PC-9 (cell line): ENCODE results near the gene POP4. TPM values are rescaled to one million over a fixed set of nuclear protein-coding genes. Genes with fewer than 3 reads are reported as not detected.

Experiments used
- BruUV-seq: library from RNA; stranded (reverse); fragments of 400-500 nt; replicated peaks from 2 replicates; lab custom pipeline; 2021; lab: Mats Ljungman, UMichigan
- CTCF ChIA-PET: fragments of 300-600 bp; sonication (Branson Sonifier 250); formaldehyde crosslinking; loops from one replicate; lab custom pipeline; 2022; ENCODE audit warnings: antibody characterized with exemption; lab: Charles Lee
- POLR2A ChIA-PET: fragments of 300-600 bp; sonication (Branson Sonifier 250); formaldehyde crosslinking; loops from one replicate; lab custom pipeline; 2022; ENCODE audit warnings: antibody characterized with exemption; ENCODE audit not compliant: unreplicated experiment; lab: Charles Lee
- DNase-seq, 2 experiments: peaks; one replicate each; pipeline versions ENCODE4 v3.0.0 to v3.0.0-alpha.2; 2015 to 2022; ENCODE audit warnings: mixed read lengths in 1 of 2
- H2AFZ ChIP-seq: fragments of 200-600 bp; sonication (generic); 2 replicates; pipeline ENCODE4 v1.8.1; 2017; ENCODE audit warnings: antibody characterized with exemption
- H3F3A ChIP-seq: fragments of 200-600 bp; sonication (generic); 2 replicates; pipeline ENCODE4 v1.8.1; 2017; ENCODE audit warnings: antibody characterized with exemption, mild to moderate bottlenecking, low read depth; ENCODE audit not compliant: insufficient read depth
- H3K27ac ChIP-seq: fragments of 200-600 bp; sonication (generic); 2 replicates; pipeline ENCODE4 v1.6.1; 2016; ENCODE audit warnings: mixed run types
- H3K27me3 ChIP-seq: fragments of 200-600 bp; sonication (generic); 2 replicates; pipeline ENCODE4 v1.6.1; 2016; ENCODE audit warnings: low read depth, mixed run types; ENCODE audit not compliant: insufficient read depth
- H3K36me3 ChIP-seq: fragments of 200-600 bp; sonication (generic); 2 replicates; pipeline ENCODE4 v1.6.1; 2016; ENCODE audit warnings: low read depth, mixed run types
- H3K4me1 ChIP-seq: fragments of 200-600 bp; sonication (generic); replicated peaks from 2 replicates; pipeline ENCODE4 v1.6.1; 2016; ENCODE audit warnings: mixed run types; ENCODE audit not compliant: insufficient read depth
- H3K4me2 ChIP-seq: fragments of 200-600 bp; sonication (generic); 2 replicates; pipeline ENCODE4 v1.6.1; 2017; ENCODE audit warnings: mixed run types
- H3K4me3 ChIP-seq: fragments of 200-600 bp; sonication (generic); 2 replicates; pipeline ENCODE4 v1.6.1; 2016; ENCODE audit warnings: mixed run types
- H3K79me2 ChIP-seq: fragments of 200-600 bp; sonication (generic); 2 replicates; pipeline ENCODE4 v1.6.1; 2017; ENCODE audit warnings: low read depth, mixed run types
- H3K9me2 ChIP-seq: fragments of 200-600 bp; sonication (generic); 2 replicates; pipeline ENCODE4 v1.8.1; 2017; ENCODE audit warnings: mild to moderate bottlenecking; ENCODE audit not compliant: insufficient read depth
- H3K9me3 ChIP-seq: fragments of 200-600 bp; sonication (generic); 2 replicates; pipeline ENCODE4 v1.8.1; 2016; ENCODE audit warnings: low read depth; ENCODE audit not compliant: insufficient read depth
- H4K20me1 ChIP-seq: fragments of 200-600 bp; sonication (generic); 2 replicates; pipeline ENCODE4 v1.8.1; 2017; ENCODE audit not compliant: insufficient read depth
- EZH2 ChIP-seq: fragments of 200-600 bp; sonication (generic); IDR thresholded peaks from 2 replicates; pipeline ENCODE4 v1.8.0; 2017; ENCODE audit warnings: antibody characterized with exemption, low read depth
- intact Hi-C: fragments of 100-400 bp; cut with micrococcal nuclease; formaldehyde crosslinking; loops from one replicate; pipeline ENCODE4 v1.10.0; 2022; ENCODE audit not compliant: unreplicated experiment
- total RNA-seq: library from RNA; stranded (reverse); gene quantifications from 2 replicates; pipeline ENCODE4 v1.2.3, GENCODE V29; 2021
- TF ChIP-seq, protein P1 (sequence below): fragments of 200-600 bp; sonication (generic); conservative IDR thresholded peaks from 2 replicates; pipeline ENCODE4 v1.6.1; 2017; ENCODE audit warnings: mixed run types, antibody characterized with exemption, mild to moderate bottlenecking, moderate library complexity

The POP4 gene
- total RNA-seq, 1 experiment from 2014 or later = 66.6 TPM

DNA sequence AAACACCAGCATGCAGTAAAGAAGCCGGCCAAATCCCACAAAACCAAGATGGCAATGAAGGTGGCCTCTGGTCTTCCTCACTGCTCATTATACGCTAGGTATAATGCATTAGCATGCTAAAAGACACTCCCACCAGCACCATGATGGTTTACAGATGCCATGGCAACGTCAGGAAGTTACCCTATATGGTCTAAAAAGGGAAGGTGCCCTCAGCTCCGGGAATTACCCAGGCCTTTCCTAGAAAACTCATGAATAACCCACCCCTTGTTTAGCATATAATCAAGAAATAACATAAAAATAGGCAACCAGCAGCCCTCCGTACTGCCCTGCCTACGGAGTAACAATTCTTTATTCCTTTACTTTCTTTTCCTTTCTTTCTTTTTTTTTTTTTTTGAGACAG, 38.1 kb downstream of the POP4 start:
- ChIA-PET CTCF (no interaction called here), POLR2A (no interaction called here)
- TF ChIP-seq EZH2 = no peak
- TF ChIP-seq, protein P1, sequence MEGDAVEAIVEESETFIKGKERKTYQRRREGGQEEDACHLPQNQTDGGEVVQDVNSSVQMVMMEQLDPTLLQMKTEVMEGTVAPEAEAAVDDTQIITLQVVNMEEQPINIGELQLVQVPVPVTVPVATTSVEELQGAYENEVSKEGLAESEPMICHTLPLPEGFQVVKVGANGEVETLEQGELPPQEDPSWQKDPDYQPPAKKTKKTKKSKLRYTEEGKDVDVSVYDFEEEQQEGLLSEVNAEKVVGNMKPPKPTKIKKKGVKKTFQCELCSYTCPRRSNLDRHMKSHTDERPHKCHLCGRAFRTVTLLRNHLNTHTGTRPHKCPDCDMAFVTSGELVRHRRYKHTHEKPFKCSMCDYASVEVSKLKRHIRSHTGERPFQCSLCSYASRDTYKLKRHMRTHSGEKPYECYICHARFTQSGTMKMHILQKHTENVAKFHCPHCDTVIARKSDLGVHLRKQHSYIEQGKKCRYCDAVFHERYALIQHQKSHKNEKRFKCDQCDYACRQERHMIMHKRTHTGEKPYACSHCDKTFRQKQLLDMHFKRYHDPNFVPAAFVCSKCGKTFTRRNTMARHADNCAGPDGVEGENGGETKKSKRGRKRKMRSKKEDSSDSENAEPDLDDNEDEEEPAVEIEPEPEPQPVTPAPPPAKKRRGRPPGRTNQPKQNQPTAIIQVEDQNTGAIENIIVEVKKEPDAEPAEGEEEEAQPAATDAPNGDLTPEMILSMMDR = no peak
- 0 out of 2 replicates have a peak, but pooled peaks cover 4% of the 10 kb centered on the region for H3K4me1 ChIP-seq
- no peak overlapping the region for H3K4me3 ChIP-seq
- H3K9me2 ChIP-seq = no peaks in the 10 kb centered on the region
- no peaks in the 10 kb centered on the region for H4K20me1 ChIP-seq
- no peak overlapping the region for H2AFZ ChIP-seq
- no TSS peak for BruUV-seq
- no peaks in the 10 kb centered on the region for H3K36me3 ChIP-seq
- intact Hi-C loops = no loop called here
- H3K27ac ChIP-seq = no peak overlapping the region
- H3K79me2 ChIP-seq = no peaks in the 10 kb centered on the region
- no peak for DNase-seq
- H3K9me3 ChIP-seq = no peaks in the 10 kb centered on the region
- H3K27me3 ChIP-seq = peaks cover 7% of the 10 kb centered on the region; the same call in 1 of the 2 replicates
- H3K4me2 ChIP-seq = no peak overlapping the region
- H3F3A ChIP-seq = no peaks in the 10 kb centered on the region

DNA sequence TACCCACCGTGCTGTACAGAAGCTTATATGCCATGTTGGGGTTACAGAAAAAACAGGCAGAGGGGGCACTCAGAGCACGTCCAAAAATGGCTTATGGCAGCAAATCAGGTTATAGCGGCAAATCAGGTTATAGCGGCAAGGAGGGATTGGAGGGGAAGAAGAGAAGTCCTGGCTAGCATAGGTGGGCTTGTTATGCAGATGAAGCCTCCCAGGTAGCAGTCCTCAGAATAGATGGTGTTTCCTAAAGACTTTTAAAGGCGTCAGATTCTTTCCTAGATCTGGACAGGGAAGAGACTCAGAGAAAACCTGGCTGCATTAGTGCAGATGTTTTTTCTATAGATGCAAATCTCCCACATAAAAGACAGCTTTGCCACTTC, 39.4 kb downstream of the POP4 start:
- Histone ChIP-seq H4K20me1 (no peaks in the 10 kb centered on the region), H3K27ac (no peak overlapping the region), H3K4me3 (no peak overlapping the region), H3K9me3 (no peaks in the 10 kb centered on the region), H3K4me2 (no peak overlapping the region), H3K36me3 (no peaks in the 10 kb centered on the region), H3K4me1 (0 out of 2 replicates have a peak, but pooled peaks cover 4% of the 10 kb centered on the region), H3K9me2 (no peaks in the 10 kb centered on the region), H3K27me3 (peaks cover 7% of the 10 kb centered on the region; the same call in 1 of the 2 replicates), H2AFZ (no peak overlapping the region), H3K79me2 (no peaks in the 10 kb centered on the region), H3F3A (no peaks in the 10 kb centered on the region)
- intact Hi-C loops = no loop called here
- TF ChIP-seq, protein P1 = no peak
- no peak for TF ChIP-seq EZH2
- POLR2A ChIA-PET = interaction anchor here (0.6 kb wide), 1 partner anchor 26 kb away, joined by 5 read pairs; no protein-coding TSS in a partner anchor
- CTCF ChIA-PET = no interaction called here
- DNase-seq = no peak
- BruUV-seq = no TSS peak

DNA sequence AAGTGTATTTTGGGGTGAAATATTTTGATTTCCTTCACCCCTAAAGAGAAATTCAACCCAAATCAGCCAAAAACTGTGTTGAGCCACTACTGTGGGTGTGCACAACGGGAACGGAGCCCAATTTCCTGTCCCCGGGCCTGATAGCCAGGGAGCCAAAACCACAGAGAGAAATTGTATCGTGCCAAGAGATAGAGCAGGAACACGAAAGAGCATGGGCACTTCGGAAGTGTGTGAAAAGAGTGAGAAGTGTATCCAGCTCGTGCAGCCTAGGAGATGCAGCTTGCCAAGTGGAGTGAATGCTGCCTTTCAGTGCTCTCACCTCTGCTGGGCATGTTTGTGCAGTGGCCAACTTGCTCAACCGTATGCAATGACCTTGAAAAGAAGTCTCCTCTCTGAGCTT, 39.8 kb downstream of the POP4 start:
- Histone ChIP-seq H3F3A (no peaks in the 10 kb centered on the region), H3K27ac (no peak overlapping the region), H3K9me2 (no peaks in the 10 kb centered on the region), H2AFZ (no peak overlapping the region), H3K4me3 (no peak overlapping the region), H3K9me3 (no peaks in the 10 kb centered on the region), H3K4me2 (peak overlapping the region; percentile 17; the same call in 1 of the 2 replicates), H3K4me1 (0 out of 2 replicates have a peak, but pooled peaks cover 4% of the 10 kb centered on the region), H4K20me1 (no peaks in the 10 kb centered on the region), H3K36me3 (no peaks in the 10 kb centered on the region), H3K27me3 (peaks cover 7% of the 10 kb centered on the region; the same call in 1 of the 2 replicates), H3K79me2 (no peaks in the 10 kb centered on the region)
- intact Hi-C loops = no loop called here
- CTCF ChIA-PET = no interaction called here
- no TSS peak for BruUV-seq
- DNase-seq = no peak
- TF ChIP-seq, protein P1 = no peak
- no peak for TF ChIP-seq EZH2
- POLR2A ChIA-PET = interaction anchor here (0.6 kb wide), 1 partner anchor 26 kb away, joined by 5 read pairs; no protein-coding TSS in a partner anchor
